ENCODE results near the gene CHST11. TPM values are rescaled to one million over a fixed set of nuclear protein-coding genes. Genes with fewer than 3 reads are reported as not detected.

The CHST11 gene
- total and polyA plus RNA-seq, 2 donors from 2014 or later, result 2.0 to 23.3 TPM

- Histone ChIP-seq H3K9me3 (ENCODE audit: control insufficient read depth in 2 of 3, insufficient read depth in 1 of 3, low read length in 3 of 3) (no peaks in the 10 kb centered on the region), H3K27ac (ENCODE audit: low read depth in 2 of 2, low read length in 2 of 2) (no peak overlapping the region), H3K4me3 (ENCODE audit: low read length in 3 of 3) (no peak overlapping the region), H3K27me3 (ENCODE audit: control insufficient read depth, insufficient read depth, low read length) (no peaks in the 10 kb centered on the region), H3K4me1 (ENCODE audit: control insufficient read depth in 2 of 3, insufficient read depth in 2 of 3, low read depth in 1 of 3, low read length in 3 of 3) (peaks cover 0 to 3% (median 0%) of the 10 kb centered on the region in 3 donors), H3K36me3 (ENCODE audit: control insufficient read depth in 2 of 3, insufficient read depth in 3 of 3, low read length in 3 of 3) (no peaks in the 10 kb centered on the region), H3K9ac (ENCODE audit: low read length in 3 of 3) (no peak overlapping the region)
- DNase-seq, result no peak
- FAIRE-seq, result no peak
- intact Hi-C loops (cut with DNase I), result no loop called here
- no peak for TF ChIP-seq CTCF (IDR thresholded peaks at IDR 0.05; ENCODE audit: borderline replicate concordance, extremely low read depth, insufficient read depth)
Measured at GRCh38 chr12:104477510-104478390, 21.0 kb downstream of the CHST11 start.

- no peak for FAIRE-seq
- no peak overlapping the region for H3K9ac ChIP-seq (ENCODE audit: low read length in 3 of 3)
- no peak overlapping the region for H3K4me3 ChIP-seq (ENCODE audit: low read length in 3 of 3)
- H3K27ac ChIP-seq (ENCODE audit: low read depth in 2 of 2, low read length in 2 of 2), result no peak overlapping the region
- no peak for DNase-seq
- no peaks in the 10 kb centered on the region for H3K27me3 ChIP-seq (ENCODE audit: control insufficient read depth, insufficient read depth, low read length)
- intact Hi-C loops (cut with DNase I), result no loop called here
- TF ChIP-seq CTCF (IDR thresholded peaks at IDR 0.05; ENCODE audit: borderline replicate concordance, extremely low read depth, insufficient read depth), result no peak
- H3K4me1 ChIP-seq (ENCODE audit: control insufficient read depth in 2 of 3, insufficient read depth in 2 of 3, low read depth in 1 of 3, low read length in 3 of 3), result no peaks in the 10 kb centered on the region
- H3K9me3 ChIP-seq (ENCODE audit: control insufficient read depth in 2 of 3, insufficient read depth in 1 of 3, low read length in 3 of 3), result no peaks in the 10 kb centered on the region
- no peaks in the 10 kb centered on the region for H3K36me3 ChIP-seq (ENCODE audit: control insufficient read depth in 2 of 3, insufficient read depth in 3 of 3, low read length in 3 of 3)
Measured at GRCh38 chr12:104478396-104479122, 21.8 kb downstream of the CHST11 start.

GRCh38 chr12:104479123-104479662 is 22.4 kb downstream of the CHST11 start:
- Histone ChIP-seq H3K4me3 (ENCODE audit: low read length in 3 of 3) (no peak overlapping the region), H3K4me1 (ENCODE audit: control insufficient read depth in 2 of 3, insufficient read depth in 2 of 3, low read depth in 1 of 3, low read length in 3 of 3) (no peaks in the 10 kb centered on the region), H3K9me3 (ENCODE audit: control insufficient read depth in 2 of 3, insufficient read depth in 1 of 3, low read length in 3 of 3) (no peaks in the 10 kb centered on the region), H3K36me3 (ENCODE audit: control insufficient read depth in 2 of 3, insufficient read depth in 3 of 3, low read length in 3 of 3) (no peaks in the 10 kb centered on the region), H3K27me3 (ENCODE audit: control insufficient read depth, insufficient read depth, low read length) (no peaks in the 10 kb centered on the region), H3K9ac (ENCODE audit: low read length in 3 of 3) (no peak overlapping the region), H3K27ac (ENCODE audit: low read depth in 2 of 2, low read length in 2 of 2) (no peak overlapping the region)
- intact Hi-C loops (cut with DNase I), result no loop called here
- FAIRE-seq (no peak), DNase-seq (no peak)
- TF ChIP-seq CTCF (IDR thresholded peaks at IDR 0.05; ENCODE audit: borderline replicate concordance, extremely low read depth, insufficient read depth), result no peak
